GM18870 (cell line): ENCODE measurements around the gene KCNH4.
"Not testable (repeated sequence)": the region's sequence is repeated elsewhere in the genome, so short reads cannot be mapped to it uniquely, and the experiment has no call there.

Source experiments
- ATAC-seq: cut with Tn5 transposase; IDR thresholded peaks from one replicate; pipeline ENCODE4 v1.9.1; 2021; ENCODE audit warnings: moderate library complexity; ENCODE audit not compliant: unreplicated experiment

KCNH4 gene

GRCh38 chr17:42140690-42141089 is 40.3 kb downstream of the KCNH4 start:
- not testable (repeated sequence) for ATAC-seq

- no peak for ATAC-seq
Observed at GRCh38 chr17:42138749-42139492, 42.0 kb downstream of the KCNH4 start.

- no peak for ATAC-seq
Observed at GRCh38 chr17:42136654-42137051, 44.3 kb downstream of the KCNH4 start.

DNA sequence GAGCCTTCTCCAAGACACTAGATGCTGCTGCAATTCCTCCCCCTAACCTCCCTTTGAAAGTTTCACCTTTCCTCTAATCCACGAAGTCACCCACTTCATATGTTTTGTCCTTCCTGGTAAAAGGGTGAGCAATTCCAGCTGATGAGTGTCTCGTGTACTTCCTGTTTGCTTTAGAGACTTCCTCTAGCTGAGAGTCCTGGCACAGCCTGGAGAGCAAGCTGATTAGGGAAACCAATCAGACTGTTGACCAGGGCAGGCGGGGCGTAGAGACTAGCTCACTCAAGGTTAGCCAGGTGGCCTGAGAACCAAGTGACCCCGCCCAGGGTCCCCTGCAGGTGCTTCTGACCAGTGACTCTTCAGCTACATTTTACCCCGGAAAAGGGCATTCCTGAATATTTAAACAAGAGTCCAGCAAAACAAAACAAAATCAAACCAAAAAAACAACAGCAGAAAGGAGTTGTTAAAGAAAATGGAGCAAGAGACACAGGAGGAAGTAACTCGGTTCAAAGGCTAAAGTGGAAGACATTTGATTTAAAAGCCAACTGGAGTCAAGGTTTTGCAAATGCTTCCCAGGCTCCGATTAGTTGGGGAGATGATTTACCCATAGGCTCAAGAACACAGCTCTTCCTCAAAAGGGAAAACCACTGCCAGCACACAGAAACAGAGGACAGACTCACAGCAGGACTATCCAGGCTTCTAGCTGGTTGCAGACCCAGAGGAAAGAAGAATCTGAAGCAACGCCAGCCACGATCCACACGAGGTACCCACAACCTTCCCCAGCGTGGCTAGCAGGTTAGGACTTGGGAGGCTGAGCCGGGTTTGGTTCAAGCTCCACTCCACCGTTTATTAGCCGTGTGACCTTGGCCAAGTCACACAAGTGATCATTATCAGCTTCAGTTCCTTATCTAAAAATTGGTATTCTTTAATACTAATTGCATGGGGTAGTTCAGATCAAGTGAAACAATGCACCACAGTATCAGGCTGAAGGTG is 45.0 kb downstream of the KCNH4 start:
- ATAC-seq = no peak

DNA sequence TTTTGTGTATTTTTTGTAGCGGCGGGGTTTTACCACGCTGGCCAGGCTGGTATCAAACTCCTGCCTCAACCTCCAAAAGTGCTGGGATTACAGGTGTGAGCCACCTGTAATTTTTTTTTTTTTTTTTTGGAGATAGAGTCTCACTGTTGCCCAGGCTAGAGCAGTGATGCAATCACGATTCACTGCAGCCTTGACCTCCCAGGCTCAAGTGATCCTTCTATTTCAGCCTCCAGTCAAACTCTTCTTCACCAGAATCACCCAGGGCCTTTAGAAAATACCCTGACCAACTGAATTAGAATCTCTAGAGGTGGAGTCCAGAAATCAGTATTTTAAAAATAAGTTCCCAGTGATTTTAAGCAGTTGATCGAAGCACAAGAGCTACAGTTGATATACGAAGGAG is 45.8 kb downstream of the KCNH4 start:
- no peak for ATAC-seq

DNA sequence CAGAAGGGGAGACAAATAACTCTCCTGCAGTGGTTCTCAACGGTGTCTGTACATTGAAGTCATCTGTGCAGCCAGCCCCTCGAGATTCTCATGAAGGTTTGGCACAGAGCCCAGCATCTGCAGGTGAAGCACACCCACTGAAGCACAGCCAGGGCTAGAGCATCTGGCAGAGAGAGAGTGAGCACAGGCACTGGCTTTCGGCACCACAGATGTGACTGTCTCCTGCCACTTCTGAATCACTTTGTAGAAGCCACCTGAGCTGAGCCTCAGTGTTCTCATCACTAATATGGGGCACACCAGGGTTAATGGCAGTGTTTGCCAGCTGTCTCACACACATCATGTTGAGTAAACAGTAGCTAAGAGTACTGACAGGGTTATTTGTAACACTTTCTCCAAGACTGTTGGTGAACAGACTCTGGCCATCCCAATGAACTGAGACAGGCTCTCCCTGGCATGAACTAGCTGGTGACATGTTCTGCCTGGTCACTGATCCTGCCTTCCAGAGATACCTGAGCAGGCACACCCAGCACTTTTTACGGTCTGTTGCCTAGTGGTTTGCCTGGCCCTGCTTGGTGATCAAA is 47.4 kb downstream of the KCNH4 start:
- ATAC-seq = no peak

- no peak for ATAC-seq
Observed at GRCh38 chr17:42132941-42133340, 48.0 kb downstream of the KCNH4 start.

- ATAC-seq = no peak
Observed at GRCh38 chr17:42131981-42132432, 48.9 kb downstream of the KCNH4 start.

DNA sequence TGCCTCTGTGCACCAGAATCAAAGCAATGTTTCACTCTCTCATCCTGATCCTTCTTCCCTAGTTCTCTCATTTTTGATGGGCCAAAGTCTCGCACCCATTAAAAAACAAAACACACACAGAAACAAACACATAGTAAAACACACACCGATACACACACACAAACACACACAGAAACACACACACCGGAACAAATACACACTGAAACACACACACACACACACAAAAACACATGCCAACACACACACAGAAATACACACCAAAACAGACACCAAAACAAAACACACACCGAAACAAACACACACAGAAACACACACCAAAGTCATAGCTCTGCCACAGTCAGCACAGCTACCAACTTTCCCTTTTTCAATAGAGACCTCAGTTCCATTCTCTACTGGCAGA is 49.7 kb downstream of the KCNH4 start:
- ATAC-seq = no peak

DNA sequence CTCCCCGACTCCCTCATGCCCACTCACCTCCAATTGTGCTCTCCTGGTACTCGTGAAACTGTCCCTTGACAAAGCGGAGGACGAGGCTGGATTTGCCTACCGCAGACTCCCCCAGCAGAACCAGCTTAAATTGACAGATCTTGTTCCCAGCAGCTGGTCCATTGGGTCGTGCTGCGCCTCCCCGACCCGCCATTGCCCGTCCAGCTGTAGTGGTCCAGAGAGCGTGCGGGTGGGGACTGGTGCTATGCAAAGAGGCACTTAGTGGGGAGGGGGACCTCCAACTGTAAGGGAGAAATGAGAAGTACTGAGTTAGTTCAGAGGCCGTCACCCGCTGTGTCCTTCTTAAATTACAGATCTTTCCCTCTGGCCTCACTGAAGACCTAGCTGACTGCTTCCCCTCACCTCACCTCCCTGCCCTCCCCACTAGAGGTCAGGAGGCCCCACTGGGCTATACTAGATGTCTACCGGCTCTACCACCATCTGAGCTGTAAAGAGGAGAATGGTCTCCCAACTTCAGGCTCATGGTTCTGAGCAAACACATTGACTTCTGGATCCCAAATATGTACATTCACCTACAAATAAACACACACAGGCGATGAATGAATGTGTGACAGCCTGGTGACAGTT is 50.5 kb downstream of the KCNH4 start:
- no peak for ATAC-seq

GRCh38 chr17:42129109-42129837 is 51.7 kb downstream of the KCNH4 start:
- ATAC-seq = no peak

DNA sequence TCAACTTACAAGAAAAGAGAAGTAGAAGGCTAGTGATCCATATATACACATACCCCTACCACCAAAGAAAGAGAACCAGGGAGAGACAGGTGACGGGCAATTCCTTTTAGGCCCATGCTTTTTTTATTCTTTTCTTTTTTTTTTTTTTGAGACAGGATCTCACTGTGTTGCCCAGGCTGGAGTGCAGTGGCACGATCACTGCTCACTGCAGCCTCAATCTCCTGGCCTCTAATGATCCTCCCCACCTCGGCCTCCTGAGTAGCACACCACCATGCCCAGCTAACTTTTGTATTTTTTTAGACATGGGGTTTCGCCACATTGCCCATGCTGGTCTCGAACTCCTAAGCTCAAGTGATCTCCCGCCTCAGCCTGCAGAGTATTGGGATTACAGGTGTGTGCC is 53.5 kb downstream of the KCNH4 start:
- no peak for ATAC-seq

- no peak for ATAC-seq
Observed at GRCh38 chr17:42126836-42127235, 54.1 kb downstream of the KCNH4 start.

DNA sequence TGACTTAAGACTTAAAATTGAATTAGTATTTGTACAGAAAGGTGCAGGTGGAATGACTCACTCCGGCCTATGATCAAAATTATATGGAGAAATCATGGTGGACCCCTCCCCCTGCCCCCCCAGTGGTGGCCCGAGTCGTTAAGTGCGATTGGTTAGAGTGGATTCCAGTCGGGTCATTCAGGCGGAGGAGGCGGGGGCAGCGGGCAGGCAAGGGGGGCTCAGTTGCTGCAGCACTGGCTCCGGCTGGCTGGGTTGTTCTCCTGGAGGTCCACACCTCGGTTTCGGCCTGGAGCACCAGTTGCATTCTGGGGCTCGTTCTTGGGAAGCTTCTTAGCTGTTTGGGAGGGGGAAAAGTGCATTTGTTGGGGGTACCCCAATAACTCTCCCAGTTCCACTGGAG is 55.4 kb downstream of the KCNH4 start:
- no peak for ATAC-seq

DNA sequence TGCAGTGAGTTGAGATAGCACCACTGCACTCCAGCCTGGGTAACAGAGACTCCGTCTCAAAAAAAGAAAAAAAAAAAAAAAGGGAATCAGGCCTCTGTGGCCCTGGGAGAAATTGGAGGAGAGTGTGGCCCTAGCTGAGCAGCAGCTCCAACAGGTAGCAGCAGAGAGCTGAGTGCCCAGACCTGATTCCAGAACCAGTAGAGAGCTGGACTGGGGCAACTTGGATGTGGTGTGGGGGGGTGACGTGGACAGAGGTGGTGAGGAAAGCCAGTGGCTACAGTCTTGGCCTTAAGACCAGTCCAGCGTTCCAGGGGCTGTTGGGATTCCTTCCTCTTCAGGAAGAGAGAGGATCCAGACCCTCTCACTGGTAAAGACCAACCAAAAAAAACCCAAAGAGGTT is 56.7 kb downstream of the KCNH4 start:
- ATAC-seq = no peak

GRCh38 chr17:42122371-42123303 is 58.3 kb downstream of the KCNH4 start, which contains the start of gene HSPB9:
Gene HSPB9, plus strand, starts transcription at chr17:42122804. Its CDS starts 47 bp downstream, at chr17:42122851.
- no peak for ATAC-seq

DNA sequence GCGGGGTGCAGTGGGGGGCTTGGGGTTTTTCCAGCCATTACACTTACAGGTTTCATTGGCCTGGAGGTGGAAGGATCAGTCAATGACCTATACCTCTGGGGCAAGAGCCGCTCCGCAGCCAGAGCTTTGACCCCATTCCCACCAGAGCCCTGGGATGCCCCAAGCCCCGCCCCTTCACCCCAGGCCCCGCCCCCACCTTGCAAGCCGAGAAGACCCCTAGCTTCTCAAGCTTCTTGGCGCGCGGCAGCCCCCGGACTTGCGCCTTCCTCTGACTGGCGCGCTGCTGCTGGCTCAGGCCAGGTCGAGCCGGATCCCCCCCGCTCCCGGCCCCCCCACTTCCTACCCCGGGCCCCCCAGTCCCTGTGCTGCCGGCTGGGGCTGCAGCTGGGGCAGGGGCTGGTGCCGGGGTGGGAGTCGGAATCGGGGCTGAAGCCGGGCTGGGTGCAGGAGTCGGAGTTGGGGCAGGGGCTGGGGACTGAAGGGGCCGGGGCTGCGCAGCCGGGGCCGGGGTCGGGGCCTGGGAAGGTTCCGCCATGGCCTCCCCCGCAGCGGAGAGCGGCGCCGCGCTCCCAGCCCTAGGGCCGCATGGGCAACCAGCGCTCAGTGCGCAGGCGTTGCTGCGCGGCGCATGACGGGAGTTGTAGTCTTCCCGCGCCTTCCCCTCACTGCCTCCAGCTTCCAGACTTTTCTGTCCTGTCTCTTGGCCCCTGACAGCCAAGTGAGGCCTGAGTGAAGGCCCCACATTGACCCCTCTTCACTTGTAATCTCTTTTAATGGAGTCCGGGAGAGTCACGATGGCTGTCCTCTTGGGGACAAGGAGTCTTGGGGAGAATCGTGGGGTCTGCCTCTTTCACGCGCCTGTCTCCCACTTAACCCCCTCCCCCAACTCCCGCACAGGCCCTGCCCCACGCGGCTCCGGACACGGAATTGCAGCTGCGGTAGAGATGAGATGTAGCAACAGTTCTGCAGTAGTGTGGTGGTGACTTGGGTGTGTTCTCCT is 59.9 kb downstream of the KCNH4 start, which contains the start of gene KAT2A:
TSS of gene KAT2A (minus strand) at position 598 of the 1,000 bp plus-strand sequence. CDS start at position 535, 63 bp downstream.
- no peak for ATAC-seq
